ENCODE data around the gene MAN1B1. TPM values are rescaled to one million over a fixed set of nuclear protein-coding genes. Genes with fewer than 3 reads are reported as not detected.
A peak's percentile ranks its signal among the peaks of the same experiment; 100 is the strongest.

The MAN1B1 gene
- total RNA-seq, 1 experiment from 2014 or later: 50.9 TPM

DNA sequence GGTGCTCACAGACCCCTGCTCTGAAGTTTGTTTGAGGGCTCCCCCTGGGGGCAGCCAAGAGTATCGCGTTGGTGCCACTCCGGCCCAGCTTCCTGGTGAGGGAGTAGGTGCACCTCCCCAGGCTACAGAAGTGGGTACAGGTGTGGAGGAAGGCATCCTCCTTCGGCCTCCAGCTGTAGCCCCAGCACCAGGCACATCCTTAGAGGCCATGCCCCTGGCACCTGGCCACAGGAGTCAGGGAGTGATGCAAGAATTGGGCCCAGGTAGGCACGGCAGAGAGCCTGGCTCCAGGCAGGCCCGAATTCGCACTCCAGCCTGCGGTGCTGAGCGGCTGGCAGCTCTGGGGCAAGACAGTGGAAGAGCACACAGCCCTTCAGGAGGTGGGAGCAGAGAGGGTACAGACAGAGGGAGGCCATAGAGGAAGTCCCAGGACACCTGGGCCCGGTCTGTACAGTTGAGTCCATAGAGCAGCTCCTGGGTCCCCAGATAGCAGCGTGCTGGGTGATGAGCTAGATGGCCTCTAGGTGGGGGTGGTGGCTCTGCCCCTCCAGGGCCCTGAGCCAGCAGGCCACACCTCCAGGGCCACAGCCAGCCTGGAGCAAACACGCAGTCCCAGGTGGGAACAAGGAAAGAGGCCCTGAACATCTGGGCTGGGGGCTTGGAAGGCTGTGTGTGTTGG is 18.8 kb upstream of the MAN1B1 start:
- RAD21 ChIA-PET (ENCODE audit: low non-redundant PET in 1 of 2, low total read pairs in 2 of 2, uncharacterized antibody in 2 of 2, unreplicated experiment in 2 of 2): interaction anchor here (0.7 to 1.7 kb wide), 5 partner anchors 9 to 21 kb away, joined by 3 to 12 read pairs (median 5); partner anchors contain the start of genes MAN1B1 (in 2 of the 2) and NPDC1 (in 1 of the 2)
- peak; percentile 72 for ATAC-seq
- Histone ChIP-seq H3K9ac (ENCODE audit: low read length) (peak overlapping the region; percentile 89), H3K27me3 (ENCODE audit: insufficient read depth, low read length) (no peaks in the 10 kb centered on the region), H3K36me3 (ENCODE audit: control insufficient read depth in 1 of 2, insufficient read depth in 2 of 2, low read length in 2 of 2) (peaks cover 2 to 8% of the 10 kb centered on the region in 2 experiments; a peak in 1 of 4 replicates), H2AFZ (ENCODE audit: low read depth, low read length, poor library complexity, severe bottlenecking) (no peak overlapping the region), H3K9me2 (ENCODE audit: insufficient read depth) (no peaks in the 10 kb centered on the region), H3K27ac (ENCODE audit: low read depth, low read length) (peak overlapping the region; percentile 64), H3K79me2 (ENCODE audit: insufficient read depth, low read length) (peaks cover 47% of the 10 kb centered on the region), H4K20me1 (ENCODE audit: insufficient read depth) (no peaks in the 10 kb centered on the region; the same call in 1 of the 2 replicates), H3K4me2 (ENCODE audit: low read length) (peak overlapping the region; percentile 93), H3K4me1 (ENCODE audit: control insufficient read depth in 1 of 2, insufficient read depth in 2 of 2, low read length in 2 of 2) (peaks cover 22 to 38% of the 10 kb centered on the region in 2 experiments), H3K4me3 (replicated peaks in 1 of 2; ENCODE audit: low read depth in 1 of 2, low read length in 2 of 2) (peak overlapping the region; percentile 80 to 82), H3K9me3 (ENCODE audit: control insufficient read depth in 1 of 2, insufficient read depth in 1 of 2, low read depth in 1 of 2, low read length in 2 of 2) (no peaks in the 10 kb centered on the region)
- POLR2A ChIA-PET: interaction anchor here (0.6 to 5.1 kb wide), 11 partner anchors 12 to 176 kb away, joined by 3 to 43 read pairs (median 4); partner anchors contain the start of genes ENTPD2, MAN1B1, TPRN and TUBB4B
- no TSS peak for BruUV-seq (replicated peaks)
- CTCF ChIA-PET: interaction anchor here (0.5 to 4.7 kb wide), 31 partner anchors 9 to 243 kb away, joined by 3 to 57 read pairs (median 5); partner anchors contain the start of genes AJM1, CLIC3, CYSRT1 and ENTPD2
- peak; percentile 78 for DNase-seq (ENCODE audit: low read depth, low spot score)
- TF ChIP-seq TCF7L2 (IDR thresholded peaks at IDR 0.05; ENCODE audit: borderline replicate concordance, extremely low read depth, insufficient read depth, insufficient read length) (no peak), POLR2AphosphoS5 (IDR thresholded peaks at IDR 0.05; ENCODE audit: low read depth, low read length) (0 out of 2 replicates have a peak, but pooled peaks have one; percentile 22), EZH2 (IDR thresholded peaks at IDR 0.05) (no peak), EGR1 (IDR thresholded peaks at IDR 0.05; ENCODE audit: low read depth) (no peak), SIN3A (IDR thresholded peaks at IDR 0.05; ENCODE audit: low read depth) (no peak), EZH2phosphoT487 (IDR thresholded peaks at IDR 0.05; ENCODE audit: borderline replicate concordance) (no peak), JUND (IDR thresholded peaks at IDR 0.05) (no peak), ZFX (IDR thresholded peaks at IDR 0.05) (peak; percentile 33; the same call in 1 of the 2 replicates), RAD21 (IDR thresholded peaks at IDR 0.05; ENCODE audit: low read depth) (no peak), CBX3 (IDR thresholded peaks at IDR 0.05; ENCODE audit: low read depth) (no peak)
- TF ChIP-seq, protein P1, sequence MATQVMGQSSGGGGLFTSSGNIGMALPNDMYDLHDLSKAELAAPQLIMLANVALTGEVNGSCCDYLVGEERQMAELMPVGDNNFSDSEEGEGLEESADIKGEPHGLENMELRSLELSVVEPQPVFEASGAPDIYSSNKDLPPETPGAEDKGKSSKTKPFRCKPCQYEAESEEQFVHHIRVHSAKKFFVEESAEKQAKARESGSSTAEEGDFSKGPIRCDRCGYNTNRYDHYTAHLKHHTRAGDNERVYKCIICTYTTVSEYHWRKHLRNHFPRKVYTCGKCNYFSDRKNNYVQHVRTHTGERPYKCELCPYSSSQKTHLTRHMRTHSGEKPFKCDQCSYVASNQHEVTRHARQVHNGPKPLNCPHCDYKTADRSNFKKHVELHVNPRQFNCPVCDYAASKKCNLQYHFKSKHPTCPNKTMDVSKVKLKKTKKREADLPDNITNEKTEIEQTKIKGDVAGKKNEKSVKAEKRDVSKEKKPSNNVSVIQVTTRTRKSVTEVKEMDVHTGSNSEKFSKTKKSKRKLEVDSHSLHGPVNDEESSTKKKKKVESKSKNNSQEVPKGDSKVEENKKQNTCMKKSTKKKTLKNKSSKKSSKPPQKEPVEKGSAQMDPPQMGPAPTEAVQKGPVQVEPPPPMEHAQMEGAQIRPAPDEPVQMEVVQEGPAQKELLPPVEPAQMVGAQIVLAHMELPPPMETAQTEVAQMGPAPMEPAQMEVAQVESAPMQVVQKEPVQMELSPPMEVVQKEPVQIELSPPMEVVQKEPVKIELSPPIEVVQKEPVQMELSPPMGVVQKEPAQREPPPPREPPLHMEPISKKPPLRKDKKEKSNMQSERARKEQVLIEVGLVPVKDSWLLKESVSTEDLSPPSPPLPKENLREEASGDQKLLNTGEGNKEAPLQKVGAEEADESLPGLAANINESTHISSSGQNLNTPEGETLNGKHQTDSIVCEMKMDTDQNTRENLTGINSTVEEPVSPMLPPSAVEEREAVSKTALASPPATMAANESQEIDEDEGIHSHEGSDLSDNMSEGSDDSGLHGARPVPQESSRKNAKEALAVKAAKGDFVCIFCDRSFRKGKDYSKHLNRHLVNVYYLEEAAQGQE (IDR thresholded peaks at IDR 0.05; ENCODE audit: low read depth): no peak
- TF ChIP-seq, protein P2, sequence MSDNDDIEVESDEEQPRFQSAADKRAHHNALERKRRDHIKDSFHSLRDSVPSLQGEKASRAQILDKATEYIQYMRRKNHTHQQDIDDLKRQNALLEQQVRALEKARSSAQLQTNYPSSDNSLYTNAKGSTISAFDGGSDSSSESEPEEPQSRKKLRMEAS (IDR thresholded peaks at IDR 0.05): no peak
- TF ChIP-seq, protein P3, sequence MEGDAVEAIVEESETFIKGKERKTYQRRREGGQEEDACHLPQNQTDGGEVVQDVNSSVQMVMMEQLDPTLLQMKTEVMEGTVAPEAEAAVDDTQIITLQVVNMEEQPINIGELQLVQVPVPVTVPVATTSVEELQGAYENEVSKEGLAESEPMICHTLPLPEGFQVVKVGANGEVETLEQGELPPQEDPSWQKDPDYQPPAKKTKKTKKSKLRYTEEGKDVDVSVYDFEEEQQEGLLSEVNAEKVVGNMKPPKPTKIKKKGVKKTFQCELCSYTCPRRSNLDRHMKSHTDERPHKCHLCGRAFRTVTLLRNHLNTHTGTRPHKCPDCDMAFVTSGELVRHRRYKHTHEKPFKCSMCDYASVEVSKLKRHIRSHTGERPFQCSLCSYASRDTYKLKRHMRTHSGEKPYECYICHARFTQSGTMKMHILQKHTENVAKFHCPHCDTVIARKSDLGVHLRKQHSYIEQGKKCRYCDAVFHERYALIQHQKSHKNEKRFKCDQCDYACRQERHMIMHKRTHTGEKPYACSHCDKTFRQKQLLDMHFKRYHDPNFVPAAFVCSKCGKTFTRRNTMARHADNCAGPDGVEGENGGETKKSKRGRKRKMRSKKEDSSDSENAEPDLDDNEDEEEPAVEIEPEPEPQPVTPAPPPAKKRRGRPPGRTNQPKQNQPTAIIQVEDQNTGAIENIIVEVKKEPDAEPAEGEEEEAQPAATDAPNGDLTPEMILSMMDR (IDR thresholded peaks at IDR 0.05 in 2 of 3, conservative IDR thresholded peaks at IDR 0.05 in 1 of 3; ENCODE audit: borderline replicate concordance in 1 of 3, insufficient read depth in 1 of 3, low read depth in 2 of 3, low read length in 2 of 3): peak in 2 of 3 experiments; percentile 56 to 89; a peak in 4 of 6 replicates
- intact Hi-C loops (cut with micrococcal nuclease): loop anchor here (1.0 kb wide), 1 partner anchor 22 kb away; the partner anchor contains the start of gene NPDC1

Measured in HCT116 (cell line).